ENCODE measurements around the gene TRIM24. TPM values are rescaled to one million over a fixed set of nuclear protein-coding genes. Genes with fewer than 3 reads are reported as not detected.
A peak's percentile ranks its signal among the peaks of the same experiment; 100 is the strongest.

Gene TRIM24
- polyA plus RNA-seq, 1 of the 3 experiments (the other 2 are of a cell fraction) = 5.3 TPM

DNA sequence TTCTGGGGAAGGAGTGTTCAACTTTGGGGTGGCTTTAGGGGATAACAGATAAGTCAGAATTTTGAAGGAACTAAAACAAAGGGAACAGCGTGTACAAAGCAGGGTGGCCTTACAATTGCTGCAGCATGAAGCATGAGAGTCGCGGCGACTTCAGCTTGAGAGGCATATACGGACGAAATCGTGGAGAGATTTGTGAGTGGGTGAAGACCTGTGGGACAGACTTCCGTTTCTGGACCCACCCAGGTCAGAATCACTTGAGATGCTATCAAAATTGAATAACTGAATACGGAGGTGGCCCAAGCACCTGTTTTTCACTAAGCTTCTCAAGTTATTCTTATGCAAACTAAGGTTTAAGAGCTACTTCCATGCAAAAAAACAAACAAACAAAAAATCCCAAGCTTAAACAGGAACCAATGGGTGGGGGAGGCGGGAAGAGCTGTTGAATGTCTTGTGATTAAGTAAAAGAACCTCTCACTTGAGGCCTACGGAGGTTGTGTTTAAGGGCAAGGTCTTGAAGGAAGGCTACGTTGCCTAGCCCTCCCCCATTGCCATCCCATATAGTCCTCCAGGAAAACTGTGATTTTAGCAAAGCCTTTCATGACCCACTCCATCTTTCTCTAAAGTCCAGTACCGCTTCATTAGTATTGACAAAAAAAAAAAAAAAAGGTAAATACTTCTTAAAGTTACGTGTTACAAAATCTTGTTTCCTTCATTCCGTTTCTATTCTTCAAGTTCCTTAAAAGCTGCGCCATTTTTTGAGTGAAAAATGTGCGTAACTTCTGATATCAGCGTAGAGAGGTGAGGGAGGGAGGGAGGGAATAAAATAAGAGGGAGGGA, 1.3 kb upstream of the TRIM24 start:
- DNase-seq = no peak
- Histone ChIP-seq H3K9me2 (no peaks in the 10 kb centered on the region), H3K9me3 (no peaks in the 10 kb centered on the region), H2AFZ (ENCODE audit: low read depth) (no peak overlapping the region), H3F3A (replicated peaks; ENCODE audit: insufficient read depth) (peaks cover 10% of the 10 kb centered on the region), H3K79me2 (ENCODE audit: insufficient read depth) (peaks cover 29% of the 10 kb centered on the region), H3K36me3 (replicated peaks in 1 of 2; ENCODE audit: control insufficient read depth in 1 of 2, insufficient read depth in 2 of 2, low read length in 1 of 2) (no peaks in the 10 kb centered on the region), H3K4me1 (ENCODE audit: control insufficient read depth in 1 of 2, insufficient read depth in 2 of 2, low read depth in 1 of 2, low read length in 1 of 2) (peaks cover 3 to 4% of the 10 kb centered on the region in 2 experiments; a peak in 2 of 4 replicates), H4K20me1 (ENCODE audit: insufficient read depth) (0 out of 2 replicates have a peak, but pooled peaks cover 5% of the 10 kb centered on the region), H3K9ac (no peak overlapping the region), H3K4me3 (ENCODE audit: low read depth in 2 of 2, low read length in 1 of 2) (no peak overlapping the region), H3K4me2 (peak overlapping the region; percentile 64; the same call in 1 of the 2 replicates), H3K27me3 (ENCODE audit: insufficient read depth) (no peaks in the 10 kb centered on the region), H3K27ac (ENCODE audit: low read depth in 2 of 2, low read length in 1 of 2) (peak overlapping the region in 1 of 2 experiments; percentile 86; a peak in 1 of 4 replicates)
- ChIA-PET POLR2A (interaction anchor here (0.7 kb wide), 1 partner anchor 341 kb away, joined by 4 read pairs; no protein-coding TSS in a partner anchor), CTCF (interaction anchor here (1.2 to 2.3 kb wide), 3 partner anchors 69 to 297 kb away, joined by 4 to 13 read pairs (median 6); no protein-coding TSS in a partner anchor)
- TF ChIP-seq GABPA (IDR thresholded peaks at IDR 0.05; ENCODE audit: low read depth) (no peak), RAD21 (IDR thresholded peaks at IDR 0.05; ENCODE audit: low read length) (no peak), TEAD4 (IDR thresholded peaks at IDR 0.05; ENCODE audit: borderline replicate concordance, insufficient read depth) (no peak)
- TF ChIP-seq, protein P1, sequence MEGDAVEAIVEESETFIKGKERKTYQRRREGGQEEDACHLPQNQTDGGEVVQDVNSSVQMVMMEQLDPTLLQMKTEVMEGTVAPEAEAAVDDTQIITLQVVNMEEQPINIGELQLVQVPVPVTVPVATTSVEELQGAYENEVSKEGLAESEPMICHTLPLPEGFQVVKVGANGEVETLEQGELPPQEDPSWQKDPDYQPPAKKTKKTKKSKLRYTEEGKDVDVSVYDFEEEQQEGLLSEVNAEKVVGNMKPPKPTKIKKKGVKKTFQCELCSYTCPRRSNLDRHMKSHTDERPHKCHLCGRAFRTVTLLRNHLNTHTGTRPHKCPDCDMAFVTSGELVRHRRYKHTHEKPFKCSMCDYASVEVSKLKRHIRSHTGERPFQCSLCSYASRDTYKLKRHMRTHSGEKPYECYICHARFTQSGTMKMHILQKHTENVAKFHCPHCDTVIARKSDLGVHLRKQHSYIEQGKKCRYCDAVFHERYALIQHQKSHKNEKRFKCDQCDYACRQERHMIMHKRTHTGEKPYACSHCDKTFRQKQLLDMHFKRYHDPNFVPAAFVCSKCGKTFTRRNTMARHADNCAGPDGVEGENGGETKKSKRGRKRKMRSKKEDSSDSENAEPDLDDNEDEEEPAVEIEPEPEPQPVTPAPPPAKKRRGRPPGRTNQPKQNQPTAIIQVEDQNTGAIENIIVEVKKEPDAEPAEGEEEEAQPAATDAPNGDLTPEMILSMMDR (IDR thresholded peaks at IDR 0.05) = no peak
- 90% methylated on average over 18 of the region's 18 CpGs for WGBS (ENCODE audit: low lambda C conversion rate)

GRCh38 chr7:138459413-138460175, 465 bp upstream of the TRIM24 start:
- Histone ChIP-seq H3K79me2 (ENCODE audit: insufficient read depth) (peaks cover 37% of the 10 kb centered on the region), H2AFZ (ENCODE audit: low read depth) (peak overlapping the region; percentile 92), H3K4me1 (ENCODE audit: control insufficient read depth in 1 of 2, insufficient read depth in 2 of 2, low read depth in 1 of 2, low read length in 1 of 2) (peaks cover 3 to 4% of the 10 kb centered on the region in 2 experiments; a peak in 2 of 4 replicates), H3K9me3 (no peaks in the 10 kb centered on the region), H3K36me3 (replicated peaks in 1 of 2; ENCODE audit: control insufficient read depth in 1 of 2, insufficient read depth in 2 of 2, low read length in 1 of 2) (no peaks in the 10 kb centered on the region), H3K9me2 (no peaks in the 10 kb centered on the region), H3K9ac (peak overlapping the region; percentile 31; the same call in 1 of the 2 replicates), H3F3A (replicated peaks; ENCODE audit: insufficient read depth) (peaks cover 10% of the 10 kb centered on the region), H3K4me2 (peak overlapping the region; percentile 64), H3K27ac (ENCODE audit: low read depth in 2 of 2, low read length in 1 of 2) (peak overlapping the region; percentile 1 to 86; a peak in 3 of 4 replicates), H3K27me3 (ENCODE audit: insufficient read depth) (no peaks in the 10 kb centered on the region), H3K4me3 (ENCODE audit: low read depth in 2 of 2, low read length in 1 of 2) (peak overlapping the region; percentile 54 to 68), H4K20me1 (ENCODE audit: insufficient read depth) (0 out of 2 replicates have a peak, but pooled peaks cover 5% of the 10 kb centered on the region)
- WGBS (ENCODE audit: low lambda C conversion rate) = 1% methylated on average over 28 of the region's 31 CpGs
- CTCF ChIA-PET = interaction anchor here (0.6 to 3.3 kb wide), 4 partner anchors 22 to 279 kb away, joined by 3 to 17 read pairs (median 8); no protein-coding TSS in a partner anchor
- DNase-seq = no peak
- POLR2A ChIA-PET = interaction anchor here (0.6 to 1.0 kb wide), 5 partner anchors 9 to 341 kb away, joined by 3 to 5 read pairs (median 4); no protein-coding TSS in a partner anchor
- TF ChIP-seq RCOR1 (IDR thresholded peaks at IDR 0.05; ENCODE audit: low read length) (peak; percentile 76; the same call in 1 of the 2 replicates), RXRA (IDR thresholded peaks at IDR 0.05; ENCODE audit: borderline replicate concordance, low read depth) (no peak), USF1 (IDR thresholded peaks at IDR 0.05; ENCODE audit: borderline replicate concordance, low read depth) (no peak), TAF1 (IDR thresholded peaks at IDR 0.05; ENCODE audit: borderline replicate concordance, low read depth, low read length) (peak; percentile 57; the same call in 1 of the 2 replicates), EZH2phosphoT487 (IDR thresholded peaks at IDR 0.05; ENCODE audit: borderline replicate concordance, low read depth) (no peak), NRF1 (IDR thresholded peaks at IDR 0.05; ENCODE audit: low read depth, low read length) (peak; percentile 26; the same call in 1 of the 2 replicates), ZBTB33 (IDR thresholded peaks at IDR 0.05; ENCODE audit: borderline replicate concordance, low read depth) (peak; percentile 85), SIN3A (IDR thresholded peaks at IDR 0.05; ENCODE audit: borderline replicate concordance, low read depth, low read length) (no peak), SMC3 (IDR thresholded peaks at IDR 0.05; ENCODE audit: low read depth, low read length) (peak; percentile 24; the same call in 1 of the 2 replicates), RAD21 (IDR thresholded peaks at IDR 0.05; ENCODE audit: low read length) (peak; percentile 41), MAX (IDR thresholded peaks at IDR 0.05; ENCODE audit: low read depth) (no peak; the same call in 1 of the 2 replicates), POLR2AphosphoS5 (IDR thresholded peaks at IDR 0.05; ENCODE audit: low read depth, low read length) (peak; percentile 75; the same call in 1 of the 2 replicates)

Measured in SK-N-SH (cell line).